GDM1 (cell line): ENCODE data around the gene CRADD.
A peak's percentile ranks its signal among the peaks of the same experiment; 100 is the strongest.
"Not testable (repeated sequence)": the region's sequence is repeated elsewhere in the genome, so short reads cannot be mapped to it uniquely, and the experiment has no call there.

ENCODE experiments used
- DNase-seq: peaks from one replicate; lab custom pipeline; 2025; lab: John Stamatoyannopoulos, UW

Gene CRADD

DNA sequence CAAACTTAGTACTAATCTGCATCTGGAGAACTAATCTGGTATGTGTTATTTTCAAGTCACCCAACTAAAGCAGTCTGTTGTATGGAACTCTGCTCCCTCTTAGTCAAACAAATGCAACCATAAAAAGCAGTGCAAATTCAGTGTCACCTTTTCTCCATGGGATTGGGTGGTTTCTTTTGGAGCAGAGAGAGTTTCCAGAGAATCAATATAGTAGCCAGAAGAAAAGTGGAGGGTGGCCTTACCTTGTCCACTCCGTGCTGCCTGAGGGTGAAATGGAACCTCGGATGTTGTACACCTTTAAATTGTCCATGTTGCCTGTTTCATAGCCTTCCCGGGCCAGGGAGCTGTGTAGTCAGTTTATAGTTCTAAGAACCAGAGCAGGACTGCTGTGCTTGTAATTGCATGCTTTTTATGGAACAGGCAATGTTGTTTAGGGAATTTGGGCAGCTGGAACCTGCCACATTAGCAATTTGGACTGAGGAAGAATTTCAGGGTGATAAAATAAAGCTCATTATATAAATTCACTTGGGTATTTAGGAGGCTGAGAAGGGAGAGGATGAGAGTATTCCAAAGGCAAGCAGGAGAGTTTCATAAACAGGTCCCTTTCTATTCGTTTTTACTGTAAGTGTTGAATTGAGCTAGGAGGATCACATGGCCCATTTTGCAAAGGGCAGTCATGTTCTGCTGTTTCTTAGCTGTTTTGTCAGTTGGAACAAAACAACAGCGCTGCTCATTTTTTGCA is 60.5 kb downstream of the CRADD start:
- no peak for DNase-seq

GRCh38 chr12:93738199-93739058 is 61.3 kb downstream of the CRADD start:
- no peak for DNase-seq

- no peak for DNase-seq
These were observed 63.6 kb downstream of the CRADD start for GRCh38 chr12:93740751-93741150.

DNA sequence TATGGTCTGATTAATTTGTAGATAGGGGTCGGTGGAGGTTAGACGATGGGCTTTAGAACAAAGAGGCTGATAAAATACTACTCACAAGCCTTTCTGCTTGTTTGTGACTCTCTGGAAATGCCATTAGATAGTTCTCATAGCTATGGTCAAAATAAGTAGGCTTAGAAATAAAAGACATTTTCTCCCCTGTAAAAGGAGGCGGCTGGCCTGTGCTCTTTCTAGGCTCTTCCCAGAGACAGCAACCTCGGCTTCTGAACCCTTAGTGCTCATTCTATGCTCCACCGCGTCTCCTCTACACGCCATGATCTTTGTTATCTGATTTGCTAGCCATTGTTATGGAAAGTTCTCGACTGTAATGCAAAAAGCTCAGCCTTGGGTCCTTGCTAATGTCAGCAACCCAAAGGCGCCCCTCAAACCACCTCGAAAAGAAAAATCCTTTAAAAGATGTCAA is 64.5 kb downstream of the CRADD start:
- DNase-seq = no peak

- peak; percentile 57 for DNase-seq
These were observed 65.1 kb downstream of the CRADD start for GRCh38 chr12:93742110-93742934.

DNA sequence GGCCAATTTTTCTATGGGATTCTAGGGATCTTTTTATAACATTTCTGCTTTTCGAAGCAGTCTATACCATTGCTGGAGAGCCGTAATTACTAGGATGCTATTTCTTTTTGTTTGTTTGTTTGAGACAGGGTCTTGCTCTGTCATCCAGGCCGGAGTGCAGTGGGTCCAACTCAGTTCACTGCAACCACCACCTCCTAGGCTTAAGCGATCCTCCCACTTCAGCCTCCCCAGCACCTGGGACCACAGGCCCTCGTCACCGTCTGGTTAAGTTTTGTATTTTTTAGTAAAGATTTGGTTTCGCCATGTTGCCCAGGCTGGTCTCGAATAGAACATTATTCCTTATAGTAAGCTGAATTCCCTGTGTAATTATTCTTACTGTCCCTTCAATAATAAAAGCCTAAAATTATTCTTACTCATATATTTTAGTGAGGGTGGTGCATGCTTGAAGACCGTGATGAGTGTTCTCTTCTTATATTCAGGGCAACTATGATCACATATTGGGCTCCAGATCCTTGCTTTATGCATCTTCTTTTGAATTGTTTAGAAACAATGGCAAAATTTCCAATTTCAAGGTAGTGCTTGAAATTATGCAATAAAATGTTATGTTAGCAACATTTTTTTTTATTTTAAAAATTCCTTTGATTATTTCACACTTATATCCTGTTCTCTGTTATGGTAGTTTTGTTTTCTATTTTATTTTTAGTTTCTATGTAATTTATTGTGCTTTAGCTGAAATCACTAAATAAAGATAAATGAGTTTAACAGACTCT is 66.2 kb downstream of the CRADD start:
- no peak for DNase-seq

GRCh38 chr12:93743999-93744689 is 67.0 kb downstream of the CRADD start:
- no peak for DNase-seq

GRCh38 chr12:93745286-93745685 is 68.1 kb downstream of the CRADD start:
- DNase-seq = no peak

- no peak for DNase-seq
These were observed 69.5 kb downstream of the CRADD start for GRCh38 chr12:93746572-93747168.

DNA sequence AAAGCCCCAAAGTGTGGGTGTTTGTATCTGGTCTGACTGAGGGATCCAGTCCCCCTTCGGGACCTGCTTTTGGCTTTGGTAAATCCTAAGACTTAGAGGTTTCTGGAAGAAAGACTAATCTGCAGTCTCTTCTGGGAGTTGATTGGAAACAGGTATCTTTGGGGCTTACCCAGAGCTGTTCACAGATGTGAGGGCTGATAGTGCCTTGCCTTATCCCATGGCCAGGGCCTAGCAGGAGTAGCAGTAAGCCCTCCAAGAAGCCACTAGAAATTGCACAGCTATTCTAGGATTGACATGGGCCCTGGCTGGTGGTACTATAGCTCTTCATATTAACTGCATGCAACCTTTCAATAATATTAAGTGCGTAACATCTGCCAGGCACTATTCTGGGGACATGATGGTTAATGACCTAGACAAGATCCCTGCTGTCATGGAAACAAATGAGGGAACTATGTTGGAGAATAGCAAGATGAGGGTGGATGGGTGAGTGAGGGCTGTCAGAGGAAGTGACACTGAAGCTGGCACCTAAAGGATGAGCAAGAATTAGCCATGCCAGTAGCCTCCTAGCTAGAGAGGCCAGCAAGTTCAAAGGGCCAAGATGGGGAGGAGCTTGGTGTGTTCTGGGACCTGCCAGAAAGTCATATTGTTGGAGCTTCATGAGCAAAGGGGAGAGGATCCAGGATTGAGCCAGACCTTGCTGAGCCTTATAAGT is 71.7 kb downstream of the CRADD start:
- DNase-seq = no peak

GRCh38 chr12:93749515-93749914 is 72.3 kb downstream of the CRADD start:
- DNase-seq = no peak

DNA sequence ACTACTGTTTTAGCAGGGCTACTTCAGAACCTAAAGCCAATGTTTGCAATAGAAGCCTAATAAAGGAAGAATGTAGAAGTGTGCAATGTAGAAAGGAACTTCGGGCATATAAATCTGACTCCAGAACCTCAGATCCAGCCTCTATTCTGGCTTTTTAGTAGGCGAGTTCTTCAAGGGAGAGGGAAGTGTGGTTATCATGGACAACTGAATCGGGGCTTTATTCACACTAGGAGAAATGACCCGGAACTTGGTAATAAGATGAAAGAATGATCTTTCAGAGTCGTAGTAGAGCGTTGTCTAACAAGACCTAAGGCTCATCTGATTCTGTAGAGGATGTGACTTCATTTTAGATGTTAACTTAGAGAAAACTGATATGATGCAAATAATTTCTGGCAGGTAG is 72.9 kb downstream of the CRADD start:
- no peak for DNase-seq

DNA sequence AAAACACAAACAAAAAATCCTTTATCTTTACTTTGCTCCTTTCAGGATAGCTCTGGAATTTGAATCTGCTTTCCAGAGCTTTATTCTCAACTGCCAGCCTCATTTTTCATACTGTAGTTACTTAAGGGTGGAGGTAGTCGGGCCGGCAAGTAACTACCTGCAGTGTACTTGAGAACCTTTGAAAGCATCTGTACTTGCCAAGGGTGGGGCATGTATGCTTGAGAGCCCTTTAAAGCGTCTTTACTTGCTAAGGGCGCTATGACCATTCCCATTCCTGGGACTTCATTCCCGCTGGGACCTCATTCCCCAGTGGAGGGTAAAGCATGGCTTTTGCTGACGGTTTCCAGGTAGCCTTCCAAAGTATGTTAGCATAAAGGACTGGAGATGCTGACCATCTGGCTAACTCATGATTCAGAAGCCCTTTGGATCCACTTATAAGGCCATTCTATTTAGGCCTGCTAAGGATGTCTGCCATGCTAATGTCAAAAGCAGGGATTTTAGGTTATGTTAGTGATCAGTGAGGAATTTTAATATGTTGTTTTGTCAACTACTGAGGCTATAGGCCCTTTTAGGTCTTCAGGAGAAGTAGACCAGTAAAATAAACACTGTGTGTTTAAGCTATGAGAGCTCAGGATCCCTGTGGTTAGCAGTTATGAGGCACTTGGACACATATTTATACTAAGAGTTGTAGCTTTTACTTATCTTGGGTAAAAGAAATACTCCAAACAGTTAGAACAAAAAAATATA is 74.9 kb downstream of the CRADD start:
- no peak for DNase-seq

GRCh38 chr12:93753285-93753684 is 76.1 kb downstream of the CRADD start:
- DNase-seq = no peak

GRCh38 chr12:93753838-93754429 is 76.8 kb downstream of the CRADD start:
- DNase-seq = no peak

- DNase-seq = not testable (repeated sequence)
These were observed 77.7 kb downstream of the CRADD start for GRCh38 chr12:93754859-93755258.

DNA sequence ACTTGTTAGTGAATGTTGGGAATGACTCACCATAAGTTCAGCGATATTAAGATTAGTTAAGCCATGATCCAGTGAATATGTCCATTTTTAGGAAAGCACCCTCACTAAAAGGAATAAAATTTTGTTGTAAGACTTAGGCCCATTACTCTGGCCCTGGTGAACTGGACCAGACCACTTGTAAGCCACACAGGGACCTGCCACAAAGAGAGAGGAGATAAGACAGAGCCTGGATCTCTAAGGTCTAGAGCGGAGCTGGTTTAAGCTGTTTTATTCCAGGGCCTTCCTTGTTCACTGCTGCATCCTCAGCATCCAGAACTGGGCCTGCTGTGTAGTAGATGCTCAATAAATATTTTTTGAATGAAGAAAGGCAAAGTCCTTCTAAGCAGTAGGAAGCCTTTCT is 79.1 kb downstream of the CRADD start:
- DNase-seq = no peak

DNA sequence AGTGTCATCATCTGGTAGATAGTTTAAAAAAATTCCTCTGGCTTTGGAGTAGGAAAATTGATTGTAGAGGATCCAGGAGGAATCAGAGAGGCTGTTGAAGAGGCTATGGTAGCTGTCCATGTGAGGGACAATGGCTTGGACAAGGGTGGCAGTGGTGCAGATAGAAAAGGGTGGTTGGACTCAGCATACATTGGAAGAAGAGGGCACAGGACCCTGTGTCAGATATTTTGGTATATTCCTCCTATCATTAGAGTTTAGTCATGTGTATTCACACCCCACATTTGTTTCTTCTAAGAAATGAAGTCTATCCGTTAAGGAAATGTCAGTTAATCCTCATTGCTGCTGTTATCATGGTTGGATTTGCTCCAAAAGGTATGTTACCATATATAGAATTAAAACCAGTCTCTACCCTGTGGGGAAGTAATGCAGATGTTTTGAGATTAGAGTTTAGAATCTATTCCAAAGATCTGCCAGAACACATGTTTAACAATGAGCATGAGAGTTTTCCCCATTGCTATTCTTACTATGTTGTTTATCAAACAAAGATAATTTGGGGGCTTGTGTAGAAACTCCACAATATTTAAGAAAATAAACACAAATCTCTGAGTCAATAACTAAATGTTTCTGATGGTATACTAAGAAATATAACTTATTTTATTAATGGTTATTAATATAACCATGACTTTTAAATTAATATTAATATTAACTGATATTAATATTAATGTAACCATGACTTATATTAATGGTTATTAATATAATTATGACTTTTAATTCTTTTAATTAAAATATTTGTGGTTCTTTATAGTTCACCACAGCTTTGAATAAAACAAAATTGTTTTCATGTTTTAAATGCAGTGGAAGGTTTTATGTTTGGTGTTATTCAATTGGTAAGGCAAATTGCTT is 80.9 kb downstream of the CRADD start:
- no peak for DNase-seq
